HCT116 (cell line): Measurements from ENCODE around the gene VDAC1. TPM values are rescaled to one million over a fixed set of nuclear protein-coding genes. Genes with fewer than 3 reads are reported as not detected.

Source experiments
- ATAC-seq: fragments of 200-7000 bp; cut with Tn5 transposase; 2 replicates; pipeline ENCODE4 v1.9.1; 2020; ENCODE audit warnings: mild to moderate bottlenecking, moderate library complexity
- BruUV-seq: library from RNA; stranded (reverse); fragments of 400-500 nt; replicated peaks from 2 replicates; lab custom pipeline; 2021; lab: Mats Ljungman, UMichigan
- CTCF ChIA-PET: fragments of 300-600 bp; sonication (Branson Sonifier 250); formaldehyde crosslinking; loops from one replicate; lab custom pipeline; 2021; ENCODE audit warnings: antibody characterized with exemption; lab: Charles Lee
- POLR2A ChIA-PET: fragments of 300-600, 350-600 bp; sonication (Branson Sonifier 250); formaldehyde crosslinking; loops from one replicate; lab custom pipeline; 2021; ENCODE audit warnings: antibody characterized with exemption; lab: Charles Lee
- RAD21 ChIA-PET, 2 experiments: fragments of 300-600 bp; sonication (Branson Sonifier 250); formaldehyde crosslinking; loops; one replicate each; lab custom pipeline; 2023; ENCODE audit warnings: low total read pairs in 2 of 2; ENCODE audit not compliant: uncharacterized antibody in 2 of 2, unreplicated experiment in 2 of 2, low non-redundant PET in 1 of 2; lab: Charles Lee
- DNase-seq: peaks from one replicate; pipeline ENCODE4 v3.0.0-alpha.2; 2010; ENCODE audit warnings: low read depth, low spot score
- H2AFZ ChIP-seq: fragments of 200-600 bp; shearing (Covaris generic), sonication (generic); 2 replicates; pipeline ENCODE4 v1.6.1; 2017; ENCODE audit warnings: low read depth, mixed run types, mixed read lengths, antibody characterized with exemption, low read length; ENCODE audit not compliant: poor library complexity, severe bottlenecking
- H3K27ac ChIP-seq: 2 replicates; pipeline ENCODE4 v1.5.1; 2012; ENCODE audit warnings: low read depth, low read length
- H3K27me3 ChIP-seq: fragments of 200-600 bp; sonication (generic); 2 replicates; pipeline ENCODE4 v1.6.1; 2016; ENCODE audit warnings: mixed run types, low read length, mixed read lengths; ENCODE audit not compliant: insufficient read depth
- H3K36me3 ChIP-seq, 2 experiments: fragments of 200-500 bp in 1 of 2; fragments of 200-600 bp in 1 of 2; sonication (Bioruptor generic) in 1 of 2; sonication (generic) in 1 of 2; 2 replicates each; pipeline versions ENCODE4 v1.5.1 to v1.6.1; 2014 to 2016; ENCODE audit warnings: low read length in 2 of 2, inconsistent platforms in 1 of 2, mixed read lengths in 1 of 2, mixed run types in 1 of 2; ENCODE audit not compliant: insufficient read depth in 2 of 2, control insufficient read depth in 1 of 2
- H3K4me1 ChIP-seq, 2 experiments: fragments of 200-600 bp in 1 of 2; sonication (generic) in 1 of 2; 2 replicates each; pipeline versions ENCODE4 v1.5.1 to v1.6.1; 2012 to 2017; ENCODE audit warnings: low read length in 2 of 2, inconsistent platforms in 1 of 2, mild to moderate bottlenecking in 1 of 2, mixed read lengths in 1 of 2, mixed run types in 1 of 2, moderate library complexity in 1 of 2; ENCODE audit not compliant: insufficient read depth in 2 of 2, control insufficient read depth in 1 of 2
- H3K4me2 ChIP-seq: fragments of 200-600 bp; sonication (generic); 2 replicates; pipeline ENCODE4 v1.6.1; 2017; ENCODE audit warnings: mixed run types, low read length, mixed read lengths
- H3K4me3 ChIP-seq, 2 experiments: fragments of 200-600 bp in 1 of 2; sonication (generic) in 1 of 2; replicated peaks in 1 of 2; 2 replicates each; pipeline ENCODE4 v1.5.1; 2011 to 2016; ENCODE audit warnings: low read length in 2 of 2, control low read depth in 1 of 2, low read depth in 1 of 2, mild to moderate bottlenecking in 1 of 2, mixed read lengths in 1 of 2, mixed run types in 1 of 2
- H3K79me2 ChIP-seq: fragments of 200-600 bp; sonication (generic); 2 replicates; pipeline ENCODE4 v1.6.1; 2017; ENCODE audit warnings: mild to moderate bottlenecking, mixed run types, low read length, moderate library complexity, mixed read lengths; ENCODE audit not compliant: insufficient read depth
- H3K9ac ChIP-seq: fragments of 200-600 bp; sonication (generic); 2 replicates; pipeline ENCODE4 v1.6.1; 2016; ENCODE audit warnings: low read length, mixed read lengths
- H3K9me2 ChIP-seq: fragments of 200-600 bp; sonication (generic), shearing (Covaris generic); 2 replicates; pipeline ENCODE4 v1.6.1; 2017; ENCODE audit warnings: mixed run types, mild to moderate bottlenecking, moderate library complexity; ENCODE audit not compliant: insufficient read depth
- H3K9me3 ChIP-seq, 2 experiments: fragments of 200-500 bp in 1 of 2; fragments of 200-600 bp in 1 of 2; sonication (Bioruptor generic) in 1 of 2; sonication (generic) in 1 of 2; 2 replicates each; pipeline ENCODE4 v1.6.1; 2014 to 2017; ENCODE audit warnings: low read length in 2 of 2, mixed read lengths in 2 of 2, inconsistent platforms in 1 of 2, low read depth in 1 of 2, mild to moderate bottlenecking in 1 of 2, mixed run types in 1 of 2, moderate library complexity in 1 of 2; ENCODE audit not compliant: control insufficient read depth in 1 of 2, insufficient read depth in 1 of 2
- H4K20me1 ChIP-seq: fragments of 200-600 bp; sonication (generic), shearing (Covaris generic); 2 replicates; pipeline ENCODE4 v1.6.1; 2017; ENCODE audit warnings: mixed run types, mild to moderate bottlenecking, moderate library complexity; ENCODE audit not compliant: insufficient read depth
- CEBPB ChIP-seq: IDR thresholded peaks from 2 replicates; pipeline ENCODE4 v1.6.1; 2012; ENCODE audit warnings: low read depth
- EGR1 ChIP-seq: IDR thresholded peaks from 2 replicates; pipeline ENCODE4 v1.6.1; 2012; ENCODE audit warnings: low read depth
- EZH2 ChIP-seq: fragments of 200-600 bp; sonication (generic); IDR thresholded peaks from 2 replicates; pipeline ENCODE4 v1.6.1; 2017; ENCODE audit warnings: antibody characterized with exemption, mixed run types
- EZH2phosphoT487 ChIP-seq: fragments of 200-600 bp; IDR thresholded peaks from 2 replicates; pipeline ENCODE4 v1.6.1; 2018; ENCODE audit warnings: antibody characterized with exemption, borderline replicate concordance
- FOSL1 ChIP-seq: IDR thresholded peaks from 2 replicates; pipeline ENCODE4 v1.6.1; 2012; ENCODE audit warnings: low read depth
- JUND ChIP-seq: IDR thresholded peaks from 2 replicates; pipeline ENCODE4 v1.6.1; 2012
- MAX ChIP-seq: IDR thresholded peaks from 2 replicates; pipeline ENCODE4 v1.6.1; 2012
- RAD21 ChIP-seq: IDR thresholded peaks from 2 replicates; pipeline ENCODE4 v1.6.1; 2012; ENCODE audit warnings: low read depth, mild to moderate bottlenecking
- REST ChIP-seq: IDR thresholded peaks from 2 replicates; pipeline ENCODE4 v1.6.1; 2012; ENCODE audit warnings: low read depth
- SP1 ChIP-seq: IDR thresholded peaks from 2 replicates; pipeline ENCODE4 v1.6.1; 2012; ENCODE audit warnings: low read depth
- TCF7L2 ChIP-seq: IDR thresholded peaks from 2 replicates; pipeline ENCODE4 v1.7.0; 2011; ENCODE audit warnings: borderline replicate concordance, inconsistent platforms; ENCODE audit not compliant: insufficient read depth, insufficient read length; ENCODE audit errors: extremely low read depth
- ZBTB33 ChIP-seq: IDR thresholded peaks from 2 replicates; pipeline ENCODE4 v1.6.1; 2011; ENCODE audit warnings: mild to moderate bottlenecking, low read length, moderate library complexity; ENCODE audit not compliant: insufficient replicate concordance; ENCODE audit errors: extremely low read depth
- ZFX ChIP-seq: fragments of 450-650 bp; IDR thresholded peaks from 2 replicates; pipeline ENCODE4 v1.6.1; 2017
- ZNF274 ChIP-seq: fragments of 200-500 bp; sonication (Bioruptor generic); IDR thresholded peaks from 2 replicates; pipeline ENCODE4 v1.6.1; 2014; ENCODE audit warnings: mild to moderate bottlenecking, low read depth, low read length, inconsistent platforms
- intact Hi-C: fragments of 100-400 bp; cut with micrococcal nuclease; formaldehyde crosslinking; loops from 2 replicates; pipeline ENCODE4 v1.10.0; 2022
- total RNA-seq: library from RNA; stranded (reverse); gene quantifications from one replicate; pipeline ENCODE4 v1.2.1, GENCODE V29; 2021; ENCODE audit not compliant: unreplicated experiment
- TF ChIP-seq, protein P1 (sequence below), 3 experiments: fragments of 200-600 bp in 1 of 3; sonication (generic) in 1 of 3; IDR thresholded peaks in 2 of 3; conservative IDR thresholded peaks in 1 of 3; 2 replicates each; pipeline ENCODE4 v1.5.1; 2012 to 2017; ENCODE audit warnings: low read depth in 2 of 3, low read length in 2 of 3, antibody characterized with exemption in 1 of 3, borderline replicate concordance in 1 of 3, control low read depth in 1 of 3, mild to moderate bottlenecking in 1 of 3, mixed read lengths in 1 of 3, mixed run types in 1 of 3, moderate library complexity in 1 of 3; ENCODE audit not compliant: insufficient read depth in 1 of 3

Gene VDAC1
- total RNA-seq, 1 experiment from 2014 or later = 269 TPM

- H2AFZ ChIP-seq = no peak overlapping the region
- no peaks in the 10 kb centered on the region for H3K79me2 ChIP-seq
- BruUV-seq = no TSS peak
- CTCF ChIA-PET = interaction anchor here (0.6 to 2.9 kb wide), 2 partner anchors 17 to 99 kb away, joined by 3 to 91 read pairs; no protein-coding TSS in a partner anchor
- DNase-seq = no peak
- H3K36me3 ChIP-seq = no peaks in the 10 kb centered on the region
- no peak overlapping the region for H3K4me2 ChIP-seq
- no peaks in the 10 kb centered on the region for H3K9me2 ChIP-seq
- no peaks in the 10 kb centered on the region for H3K9me3 ChIP-seq
- RAD21 ChIA-PET = interaction anchor here in 1 of 2 experiments (1.7 kb wide), 1 partner anchor 99 kb away, joined by 3 read pairs; no protein-coding TSS in a partner anchor
- no peaks in the 10 kb centered on the region for H3K27me3 ChIP-seq
- POLR2A ChIA-PET = no interaction called here
- ATAC-seq = no peak
- no peak for TF ChIP-seq ZFX
- no peak for TF ChIP-seq RAD21
- no peak for TF ChIP-seq TCF7L2
- no peak for TF ChIP-seq SP1
- TF ChIP-seq REST = no peak
- TF ChIP-seq FOSL1 = no peak
- no peak for TF ChIP-seq EZH2phosphoT487
- TF ChIP-seq CEBPB = no peak
- TF ChIP-seq JUND = no peak
- TF ChIP-seq, protein P1, sequence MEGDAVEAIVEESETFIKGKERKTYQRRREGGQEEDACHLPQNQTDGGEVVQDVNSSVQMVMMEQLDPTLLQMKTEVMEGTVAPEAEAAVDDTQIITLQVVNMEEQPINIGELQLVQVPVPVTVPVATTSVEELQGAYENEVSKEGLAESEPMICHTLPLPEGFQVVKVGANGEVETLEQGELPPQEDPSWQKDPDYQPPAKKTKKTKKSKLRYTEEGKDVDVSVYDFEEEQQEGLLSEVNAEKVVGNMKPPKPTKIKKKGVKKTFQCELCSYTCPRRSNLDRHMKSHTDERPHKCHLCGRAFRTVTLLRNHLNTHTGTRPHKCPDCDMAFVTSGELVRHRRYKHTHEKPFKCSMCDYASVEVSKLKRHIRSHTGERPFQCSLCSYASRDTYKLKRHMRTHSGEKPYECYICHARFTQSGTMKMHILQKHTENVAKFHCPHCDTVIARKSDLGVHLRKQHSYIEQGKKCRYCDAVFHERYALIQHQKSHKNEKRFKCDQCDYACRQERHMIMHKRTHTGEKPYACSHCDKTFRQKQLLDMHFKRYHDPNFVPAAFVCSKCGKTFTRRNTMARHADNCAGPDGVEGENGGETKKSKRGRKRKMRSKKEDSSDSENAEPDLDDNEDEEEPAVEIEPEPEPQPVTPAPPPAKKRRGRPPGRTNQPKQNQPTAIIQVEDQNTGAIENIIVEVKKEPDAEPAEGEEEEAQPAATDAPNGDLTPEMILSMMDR (IDR thresholded peaks at IDR 0.05 in 2 of 3, conservative IDR thresholded peaks at IDR 0.05 in 1 of 3; ENCODE audit: borderline replicate concordance in 1 of 3, insufficient read depth in 1 of 3, low read depth in 2 of 3, low read length in 2 of 3) = no peak
- no peak for TF ChIP-seq MAX
- TF ChIP-seq ZNF274 = no peak
- no peak for TF ChIP-seq ZBTB33
- no peak for TF ChIP-seq EZH2
- no peak for TF ChIP-seq EGR1
- no peak overlapping the region for H3K4me3 ChIP-seq
- no peak overlapping the region for H3K9ac ChIP-seq
- intact Hi-C loops = no loop called here
- H3K4me1 ChIP-seq = no peaks in the 10 kb centered on the region
- no peaks in the 10 kb centered on the region for H4K20me1 ChIP-seq
- H3K27ac ChIP-seq = no peak overlapping the region
Measured at GRCh38 chr5:134041570-134042411, 37.0 kb upstream of the VDAC1 start.
